H1 (cell line): ENCODE data around the gene CRTC1. TPM values are rescaled to one million over a fixed set of nuclear protein-coding genes. Genes with fewer than 3 reads are reported as not detected.
A peak's percentile ranks its signal among the peaks of the same experiment; 100 is the strongest.

Source experiments
- BACH1 ChIP-seq: IDR thresholded peaks from 2 replicates; pipeline ENCODE4 v1.6.1; 2012; ENCODE audit warnings: low read length, improper control_type of control experiment
- CTBP2 ChIP-seq: IDR thresholded peaks from 2 replicates; pipeline ENCODE4 v1.7.0; 2011; ENCODE audit warnings: borderline replicate concordance, mild to moderate bottlenecking, moderate library complexity, mixed read lengths, low read length; ENCODE audit not compliant: insufficient read depth, insufficient read length
- EZH2 ChIP-seq: fragments of 200-600 bp; sonication (generic); IDR thresholded peaks from 2 replicates; pipeline ENCODE4 v1.7.1; 2012; ENCODE audit warnings: low read depth, mild to moderate bottlenecking, moderate library complexity, low read length, inconsistent platforms; ENCODE audit not compliant: severe bottlenecking
- KDM4A ChIP-seq: IDR thresholded peaks from one replicate; pipeline ENCODE4 v1.7.1; 2012; ENCODE audit warnings: low read depth, mild to moderate bottlenecking, moderate library complexity, low read length, inconsistent platforms; ENCODE audit not compliant: severe bottlenecking
- polyA plus RNA-seq, 7 experiments: library from polyadenylated mRNA; depleted of rRNA in 3 of 7; stranded (reverse) in 5 of 7; unstranded in 2 of 7; fragments of >200 nt in 5 of 7; fragments of 200-250 nt in 2 of 7; gene quantifications; 1 replicate in 5 of 7; 2 replicates in 1 of 7; 4 replicates in 1 of 7; pipeline versions ENCODE4 v1.2.1 to v1.2.3, GENCODE V29; 2011 to 2013; ENCODE audit warnings: missing spikeins in 2 of 7, mixed read lengths in 2 of 7
- total RNA-seq: library from RNA; stranded (reverse); fragmentation: NEBNext Ultra II Directional; extraction: Animal tissue kit (Norgen Biotek cat#: 25700); gene quantifications from 2 replicates; pipeline ENCODE4 v1.2.1, GENCODE V29; 2021
- TF ChIP-seq, protein P1 (sequence below): IDR thresholded peaks from 2 replicates; pipeline ENCODE4 v1.6.1; 2012; ENCODE audit warnings: inconsistent platforms
- TF ChIP-seq, protein P2 (sequence below): fragments of 300-600 bp; sonication (generic); IDR thresholded peaks from 2 replicates; pipeline ENCODE4 v1.7.1; 2012; ENCODE audit warnings: low read length, moderate library complexity, mild to moderate bottlenecking, inconsistent platforms; ENCODE audit not compliant: insufficient replicate concordance

CRTC1 gene
- total and polyA plus RNA-seq, 2 of the 8 experiments (the other 6 are each of a cell fraction or from before 2014, with no cell fraction given): 2.9 to 8.5 TPM

DNA sequence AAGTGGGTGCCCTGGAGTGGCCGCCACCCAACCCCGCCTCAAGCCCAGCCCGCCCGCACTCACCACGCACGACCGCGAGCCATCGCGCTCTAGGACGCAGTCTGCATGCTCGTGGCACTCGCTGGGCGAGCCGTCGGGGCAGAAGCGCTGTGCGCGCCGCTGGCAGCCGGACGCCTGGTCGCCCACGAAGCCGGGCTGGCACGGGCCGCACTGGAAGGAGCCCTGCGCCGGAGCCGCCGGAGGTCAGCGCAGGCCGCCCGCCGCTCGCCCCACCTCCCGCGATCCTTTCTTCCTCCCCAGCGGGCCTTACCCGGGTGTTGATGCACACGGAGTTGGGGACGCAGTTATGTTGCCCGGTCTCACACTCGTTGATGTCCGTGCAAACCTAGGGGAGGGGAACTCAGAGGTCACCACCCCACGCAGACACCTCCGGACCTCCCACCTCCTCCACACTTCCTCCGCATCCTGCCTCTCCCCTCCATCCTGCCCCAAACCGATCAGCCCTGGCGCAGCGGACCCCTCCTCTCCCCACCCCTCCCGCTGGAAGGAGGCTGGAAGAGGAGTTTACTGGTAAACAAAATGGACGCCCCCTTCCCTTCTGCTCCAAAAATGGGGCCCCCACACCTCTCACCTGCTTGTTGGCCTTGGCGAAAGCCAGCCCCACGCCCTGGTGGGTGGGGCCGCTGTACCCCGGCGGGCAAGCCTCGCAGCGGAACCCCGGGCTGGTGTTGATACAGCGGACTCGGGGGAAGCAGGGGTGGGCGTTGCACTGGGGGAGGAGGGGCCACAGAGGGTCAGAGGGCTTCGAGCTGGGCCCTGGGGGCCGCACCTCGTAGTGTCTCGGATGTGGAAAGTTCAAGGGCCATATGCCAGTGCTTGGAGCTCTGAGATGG, 105.3 kb downstream of the CRTC1 start (continued):
- TF ChIP-seq KDM4A (peak; percentile 43), EZH2 (peak; percentile 80), BACH1 (peak; percentile 8; the same call in 1 of the 2 replicates), CTBP2 (no peak)
- TF ChIP-seq, protein P1, sequence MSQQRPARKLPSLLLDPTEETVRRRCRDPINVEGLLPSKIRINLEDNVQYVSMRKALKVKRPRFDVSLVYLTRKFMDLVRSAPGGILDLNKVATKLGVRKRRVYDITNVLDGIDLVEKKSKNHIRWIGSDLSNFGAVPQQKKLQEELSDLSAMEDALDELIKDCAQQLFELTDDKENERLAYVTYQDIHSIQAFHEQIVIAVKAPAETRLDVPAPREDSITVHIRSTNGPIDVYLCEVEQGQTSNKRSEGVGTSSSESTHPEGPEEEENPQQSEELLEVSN: 0 out of 2 replicates have a peak, but pooled peaks have one; percentile 6
- TF ChIP-seq, protein P2, sequence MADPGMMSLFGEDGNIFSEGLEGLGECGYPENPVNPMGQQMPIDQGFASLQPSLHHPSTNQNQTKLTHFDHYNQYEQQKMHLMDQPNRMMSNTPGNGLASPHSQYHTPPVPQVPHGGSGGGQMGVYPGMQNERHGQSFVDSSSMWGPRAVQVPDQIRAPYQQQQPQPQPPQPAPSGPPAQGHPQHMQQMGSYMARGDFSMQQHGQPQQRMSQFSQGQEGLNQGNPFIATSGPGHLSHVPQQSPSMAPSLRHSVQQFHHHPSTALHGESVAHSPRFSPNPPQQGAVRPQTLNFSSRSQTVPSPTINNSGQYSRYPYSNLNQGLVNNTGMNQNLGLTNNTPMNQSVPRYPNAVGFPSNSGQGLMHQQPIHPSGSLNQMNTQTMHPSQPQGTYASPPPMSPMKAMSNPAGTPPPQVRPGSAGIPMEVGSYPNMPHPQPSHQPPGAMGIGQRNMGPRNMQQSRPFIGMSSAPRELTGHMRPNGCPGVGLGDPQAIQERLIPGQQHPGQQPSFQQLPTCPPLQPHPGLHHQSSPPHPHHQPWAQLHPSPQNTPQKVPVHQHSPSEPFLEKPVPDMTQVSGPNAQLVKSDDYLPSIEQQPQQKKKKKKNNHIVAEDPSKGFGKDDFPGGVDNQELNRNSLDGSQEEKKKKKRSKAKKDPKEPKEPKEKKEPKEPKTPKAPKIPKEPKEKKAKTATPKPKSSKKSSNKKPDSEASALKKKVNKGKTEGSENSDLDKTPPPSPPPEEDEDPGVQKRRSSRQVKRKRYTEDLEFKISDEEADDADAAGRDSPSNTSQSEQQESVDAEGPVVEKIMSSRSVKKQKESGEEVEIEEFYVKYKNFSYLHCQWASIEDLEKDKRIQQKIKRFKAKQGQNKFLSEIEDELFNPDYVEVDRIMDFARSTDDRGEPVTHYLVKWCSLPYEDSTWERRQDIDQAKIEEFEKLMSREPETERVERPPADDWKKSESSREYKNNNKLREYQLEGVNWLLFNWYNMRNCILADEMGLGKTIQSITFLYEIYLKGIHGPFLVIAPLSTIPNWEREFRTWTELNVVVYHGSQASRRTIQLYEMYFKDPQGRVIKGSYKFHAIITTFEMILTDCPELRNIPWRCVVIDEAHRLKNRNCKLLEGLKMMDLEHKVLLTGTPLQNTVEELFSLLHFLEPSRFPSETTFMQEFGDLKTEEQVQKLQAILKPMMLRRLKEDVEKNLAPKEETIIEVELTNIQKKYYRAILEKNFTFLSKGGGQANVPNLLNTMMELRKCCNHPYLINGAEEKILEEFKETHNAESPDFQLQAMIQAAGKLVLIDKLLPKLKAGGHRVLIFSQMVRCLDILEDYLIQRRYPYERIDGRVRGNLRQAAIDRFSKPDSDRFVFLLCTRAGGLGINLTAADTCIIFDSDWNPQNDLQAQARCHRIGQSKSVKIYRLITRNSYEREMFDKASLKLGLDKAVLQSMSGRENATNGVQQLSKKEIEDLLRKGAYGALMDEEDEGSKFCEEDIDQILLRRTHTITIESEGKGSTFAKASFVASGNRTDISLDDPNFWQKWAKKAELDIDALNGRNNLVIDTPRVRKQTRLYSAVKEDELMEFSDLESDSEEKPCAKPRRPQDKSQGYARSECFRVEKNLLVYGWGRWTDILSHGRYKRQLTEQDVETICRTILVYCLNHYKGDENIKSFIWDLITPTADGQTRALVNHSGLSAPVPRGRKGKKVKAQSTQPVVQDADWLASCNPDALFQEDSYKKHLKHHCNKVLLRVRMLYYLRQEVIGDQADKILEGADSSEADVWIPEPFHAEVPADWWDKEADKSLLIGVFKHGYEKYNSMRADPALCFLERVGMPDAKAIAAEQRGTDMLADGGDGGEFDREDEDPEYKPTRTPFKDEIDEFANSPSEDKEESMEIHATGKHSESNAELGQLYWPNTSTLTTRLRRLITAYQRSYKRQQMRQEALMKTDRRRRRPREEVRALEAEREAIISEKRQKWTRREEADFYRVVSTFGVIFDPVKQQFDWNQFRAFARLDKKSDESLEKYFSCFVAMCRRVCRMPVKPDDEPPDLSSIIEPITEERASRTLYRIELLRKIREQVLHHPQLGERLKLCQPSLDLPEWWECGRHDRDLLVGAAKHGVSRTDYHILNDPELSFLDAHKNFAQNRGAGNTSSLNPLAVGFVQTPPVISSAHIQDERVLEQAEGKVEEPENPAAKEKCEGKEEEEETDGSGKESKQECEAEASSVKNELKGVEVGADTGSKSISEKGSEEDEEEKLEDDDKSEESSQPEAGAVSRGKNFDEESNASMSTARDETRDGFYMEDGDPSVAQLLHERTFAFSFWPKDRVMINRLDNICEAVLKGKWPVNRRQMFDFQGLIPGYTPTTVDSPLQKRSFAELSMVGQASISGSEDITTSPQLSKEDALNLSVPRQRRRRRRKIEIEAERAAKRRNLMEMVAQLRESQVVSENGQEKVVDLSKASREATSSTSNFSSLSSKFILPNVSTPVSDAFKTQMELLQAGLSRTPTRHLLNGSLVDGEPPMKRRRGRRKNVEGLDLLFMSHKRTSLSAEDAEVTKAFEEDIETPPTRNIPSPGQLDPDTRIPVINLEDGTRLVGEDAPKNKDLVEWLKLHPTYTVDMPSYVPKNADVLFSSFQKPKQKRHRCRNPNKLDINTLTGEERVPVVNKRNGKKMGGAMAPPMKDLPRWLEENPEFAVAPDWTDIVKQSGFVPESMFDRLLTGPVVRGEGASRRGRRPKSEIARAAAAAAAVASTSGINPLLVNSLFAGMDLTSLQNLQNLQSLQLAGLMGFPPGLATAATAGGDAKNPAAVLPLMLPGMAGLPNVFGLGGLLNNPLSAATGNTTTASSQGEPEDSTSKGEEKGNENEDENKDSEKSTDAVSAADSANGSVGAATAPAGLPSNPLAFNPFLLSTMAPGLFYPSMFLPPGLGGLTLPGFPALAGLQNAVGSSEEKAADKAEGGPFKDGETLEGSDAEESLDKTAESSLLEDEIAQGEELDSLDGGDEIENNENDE: no peak
